Dedifferentiated amniotic fluid mesenchymal stem cell (primary cell): ENCODE data around the gene ABCA7.
"Not testable (repeated sequence)": the region's sequence is repeated elsewhere in the genome, so short reads cannot be mapped to it uniquely, and the experiment has no call there.

ENCODE experiments used
- DNase-seq: peaks from one replicate; pipeline ENCODE4 v3.0.0-alpha.2; 2016; ENCODE audit errors: extremely low spot score

The ABCA7 gene

GRCh38 chr19:1016647-1017114 lies 23.2 kb upstream of the ABCA7 start:
- no peak for DNase-seq

- DNase-seq = no peak
Observed at GRCh38 chr19:1017115-1017905, 22.6 kb upstream of the ABCA7 start.

DNA sequence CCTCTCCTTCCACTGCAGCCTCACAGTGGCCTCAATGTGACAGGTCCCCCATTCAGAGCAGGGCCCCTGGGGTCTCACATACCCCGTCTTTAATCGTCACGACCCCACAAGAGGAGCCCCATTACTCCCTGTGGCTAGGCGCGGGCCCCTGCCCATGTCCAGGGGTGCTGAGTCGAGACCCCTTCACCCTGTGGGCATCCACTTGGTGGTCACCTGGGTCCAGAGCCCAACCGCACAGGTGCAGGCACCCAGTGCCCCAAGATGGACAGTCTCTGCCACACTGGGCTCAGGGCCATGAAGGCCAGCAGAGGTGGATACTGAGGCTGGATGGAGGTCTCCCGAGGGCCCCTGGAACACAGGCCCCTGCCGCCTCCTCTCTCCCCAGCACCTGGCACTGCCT lies 22.0 kb upstream of the ABCA7 start:
- DNase-seq = no peak

- DNase-seq = no peak
Observed at GRCh38 chr19:1018393-1018792, 21.5 kb upstream of the ABCA7 start.

GRCh38 chr19:1018932-1019615 lies 20.8 kb upstream of the ABCA7 start:
- DNase-seq = no peak

DNA sequence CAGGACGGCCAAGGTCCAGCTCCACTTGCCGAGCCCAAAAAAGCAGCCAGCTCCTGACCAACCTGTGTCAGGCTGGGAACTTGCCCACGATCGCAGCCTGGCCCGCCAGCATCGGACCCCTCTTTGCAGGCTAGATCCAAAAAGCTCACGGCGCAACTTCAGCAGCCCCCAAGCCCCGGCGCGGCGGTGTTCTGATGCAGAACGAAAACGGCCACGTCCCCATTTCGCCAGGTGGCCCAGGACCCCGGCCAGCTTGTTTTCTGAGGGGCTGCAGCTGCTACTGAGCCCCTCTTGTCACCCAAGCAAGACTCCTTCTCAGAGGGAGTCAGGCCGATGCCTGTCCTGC lies 20.3 kb upstream of the ABCA7 start:
- DNase-seq = no peak

DNA sequence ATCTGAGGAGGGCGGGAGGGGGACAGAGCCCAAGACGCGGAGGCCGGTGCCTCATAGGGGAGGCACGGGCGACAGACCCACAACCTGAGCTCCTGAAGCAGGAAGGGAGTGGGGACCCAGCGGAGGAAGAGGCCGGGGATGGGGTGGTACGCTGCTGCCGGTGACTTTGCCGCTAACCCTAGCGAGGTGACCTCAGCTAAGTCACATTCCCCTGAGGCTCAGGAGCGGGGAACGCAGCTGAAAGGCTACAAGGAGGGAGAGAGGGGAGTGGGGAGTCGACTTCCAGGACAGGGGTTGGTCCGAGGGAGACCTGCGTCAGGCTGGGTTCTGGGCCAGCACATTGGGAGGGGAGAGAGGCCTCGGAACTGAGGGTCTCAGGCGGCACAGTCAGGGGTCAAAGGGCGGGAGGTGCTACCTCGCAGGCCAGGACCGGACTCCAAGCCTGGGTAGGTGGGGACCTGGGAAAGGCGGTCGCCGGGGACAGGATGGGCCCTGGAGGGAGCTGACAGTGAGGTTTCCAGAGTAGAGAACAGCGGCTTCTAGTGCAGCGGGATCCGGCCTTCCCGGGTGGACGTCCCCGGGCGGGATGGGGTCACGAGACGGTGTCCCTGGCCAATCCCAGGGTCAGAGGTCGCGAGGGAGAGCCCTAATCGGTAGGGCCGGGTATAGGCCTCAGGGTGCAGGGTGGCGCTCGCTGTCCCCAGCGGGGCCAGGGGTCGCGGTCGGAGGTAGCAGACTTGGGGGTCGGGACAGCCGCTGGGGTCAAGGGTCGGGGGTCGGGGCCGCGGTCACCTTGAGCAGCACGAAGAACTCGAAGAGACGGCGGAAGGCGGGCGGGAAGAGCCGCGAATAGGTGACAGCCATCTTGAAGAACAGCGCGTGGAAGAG lies 19.7 kb upstream of the ABCA7 start:
- DNase-seq = no peak

DNA sequence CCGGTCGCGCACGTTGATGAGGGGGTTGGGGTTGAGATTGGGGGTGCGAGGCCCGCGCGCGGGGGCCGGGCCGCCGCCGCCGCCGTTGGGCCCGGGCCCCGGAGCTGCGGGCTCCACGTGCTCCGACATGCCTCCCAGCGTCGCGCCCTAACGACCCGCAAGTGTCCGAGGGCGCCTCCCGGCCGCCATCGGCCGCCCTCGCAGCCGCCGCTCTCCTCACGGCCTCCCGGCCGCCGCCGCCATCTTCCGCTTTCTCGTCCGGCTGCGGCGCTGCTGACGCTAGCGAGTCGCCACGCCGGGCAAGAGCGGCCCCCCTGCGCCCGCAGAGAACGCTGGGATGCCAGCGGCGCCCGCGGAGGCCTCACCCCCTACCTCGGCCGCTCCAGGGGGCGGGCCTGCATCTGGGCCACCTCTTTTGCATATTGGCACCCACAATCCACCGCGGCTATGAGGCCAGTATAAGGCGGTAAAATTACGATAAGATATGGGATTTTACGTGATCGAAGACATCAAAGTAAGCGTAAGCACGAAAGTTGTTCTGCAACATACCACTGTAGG lies 19.0 kb upstream of the ABCA7 start, which contains the start of gene TMEM259:
Gene TMEM259, minus strand, starts transcription at position 256 of the 558 bp plus-strand sequence. Its CDS starts 127 bp downstream, at position 129.
- DNase-seq = peak; percentile 98

DNA sequence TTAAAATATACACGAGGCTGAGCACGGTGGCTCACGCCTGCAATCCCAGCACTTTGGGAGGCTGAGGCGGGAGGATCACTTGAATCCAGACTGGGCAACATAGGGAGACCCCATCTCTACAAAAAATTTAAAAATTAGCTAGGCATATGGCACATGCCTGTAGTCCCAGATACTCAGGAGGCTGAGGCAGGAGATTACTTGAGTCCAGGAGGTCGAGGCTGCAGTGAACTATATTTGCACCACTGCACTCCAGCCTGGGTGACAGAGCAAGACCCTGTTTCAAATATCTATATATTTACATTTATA lies 16.1 kb upstream of the ABCA7 start:
- not testable (repeated sequence) for DNase-seq

GRCh38 chr19:1025080-1025479 lies 14.8 kb upstream of the ABCA7 start:
- not testable (repeated sequence) for DNase-seq

DNA sequence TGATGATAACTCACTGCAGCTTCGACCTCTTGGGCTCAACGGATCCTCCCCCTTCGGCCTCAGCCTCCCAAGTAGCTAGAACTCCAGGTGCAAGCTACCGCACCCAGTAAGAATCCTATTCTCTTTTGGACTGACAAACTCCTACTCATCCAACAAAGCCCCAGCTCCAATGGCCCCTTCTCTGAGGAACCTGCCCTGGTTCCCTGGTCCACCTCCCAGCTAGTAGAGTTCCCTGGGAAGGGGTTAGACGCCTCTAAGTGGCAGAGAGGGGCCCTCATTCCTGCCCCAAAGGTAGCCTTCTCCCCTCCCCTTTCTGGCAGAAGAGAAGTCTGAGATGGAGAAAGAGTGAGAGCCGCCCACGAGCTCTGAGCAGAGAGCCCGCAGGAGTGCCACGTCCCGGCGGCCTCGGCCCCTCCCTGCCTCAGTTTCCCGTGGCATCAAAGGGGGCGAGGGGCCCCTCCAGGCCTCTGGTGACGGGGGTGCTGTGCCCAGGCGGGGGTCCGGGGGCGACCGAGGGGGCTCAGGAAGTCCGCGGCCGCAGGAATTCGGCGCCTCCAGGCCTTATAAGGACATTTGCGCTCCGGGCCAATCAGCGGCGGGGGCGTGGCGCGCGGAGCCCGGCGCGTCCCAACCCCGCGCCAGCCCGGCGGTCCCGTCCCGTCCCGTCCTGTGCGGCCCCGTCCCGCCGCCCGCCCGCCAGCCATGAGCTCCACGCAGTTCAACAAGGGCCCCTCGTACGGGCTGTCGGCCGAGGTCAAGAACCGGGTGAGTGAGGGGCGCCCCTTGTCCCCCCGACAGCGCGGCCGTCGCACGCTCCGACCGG lies 13.7 kb upstream of the ABCA7 start, which contains the start of gene CNN2:
Gene CNN2, plus strand, starts transcription at position 649 of the 823 bp plus-strand sequence. Its CDS starts 54 bp downstream, at position 703.
- DNase-seq = peak; percentile 60

- DNase-seq = no peak
Observed at GRCh38 chr19:1026783-1027649, 12.9 kb upstream of the ABCA7 start.

DNA sequence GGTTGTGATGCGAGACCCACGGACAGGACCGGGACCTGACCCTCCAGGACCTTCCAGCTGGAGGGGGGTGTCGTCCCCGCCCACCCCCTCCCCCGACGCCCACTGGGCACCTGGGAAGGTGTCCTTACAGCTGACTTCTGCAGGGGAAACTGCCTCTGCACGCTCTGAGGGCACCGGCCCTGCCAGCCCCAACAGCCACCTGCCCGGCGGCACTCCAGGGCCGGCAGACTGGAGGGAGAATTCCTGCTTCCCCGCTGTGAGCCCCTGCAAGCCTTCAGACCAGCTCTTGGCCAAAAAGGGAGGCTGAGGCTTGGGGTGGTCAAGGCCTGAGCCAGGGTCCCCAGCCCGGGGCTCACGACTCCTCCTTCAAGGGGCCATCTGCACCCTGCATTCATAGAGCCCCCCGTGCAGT lies 12.3 kb upstream of the ABCA7 start:
- no peak for DNase-seq

DNA sequence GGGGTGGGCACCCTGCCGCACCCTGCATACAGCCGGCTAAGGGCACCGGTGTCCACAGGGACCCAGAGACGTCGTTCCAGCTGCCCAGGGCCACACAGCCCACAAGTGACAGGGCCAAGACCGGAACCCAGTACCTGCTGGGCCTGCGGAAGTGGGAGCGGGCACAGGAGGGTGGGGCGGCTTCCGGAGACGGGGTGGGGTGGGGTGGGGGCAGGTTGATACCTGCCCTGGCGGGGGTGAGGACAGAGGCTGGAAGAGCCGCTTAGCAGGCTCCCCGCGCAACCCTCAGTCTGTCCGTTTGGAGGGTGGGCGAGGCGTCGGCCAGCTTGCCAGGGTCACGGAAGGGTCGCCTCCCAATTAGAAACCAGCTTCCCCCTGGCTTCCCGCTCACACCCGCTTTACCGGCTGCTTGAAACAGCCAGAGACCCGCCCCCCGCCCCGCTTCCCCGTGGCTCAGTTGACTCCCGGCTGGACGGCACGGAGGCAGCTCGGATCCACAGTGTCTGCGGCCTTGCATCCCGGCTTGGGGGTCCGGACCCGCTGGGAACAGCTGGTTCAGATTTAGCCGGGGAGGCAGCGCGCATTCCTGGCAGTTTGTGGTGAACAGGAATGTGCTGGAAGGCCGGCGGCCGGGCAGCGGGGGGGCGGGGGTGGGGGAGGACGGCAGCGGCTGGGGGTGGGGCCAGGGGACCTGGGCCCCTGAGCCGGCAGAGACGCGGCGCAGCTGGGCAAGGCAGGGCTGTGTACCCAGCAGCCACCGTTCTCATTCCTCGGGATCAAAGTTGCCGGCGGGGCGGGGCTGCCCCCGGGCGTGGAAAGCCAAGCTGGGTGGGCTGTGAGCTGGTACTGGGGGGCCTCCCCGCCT lies 11.6 kb upstream of the ABCA7 start:
- peak; percentile 97 for DNase-seq

- DNase-seq = no peak
Observed at GRCh38 chr19:1032264-1032867, 7.5 kb upstream of the ABCA7 start.

- no peak for DNase-seq
Observed at GRCh38 chr19:1035998-1036621, 3.8 kb upstream of the ABCA7 start.

- DNase-seq = no peak
Observed at GRCh38 chr19:1037621-1038064, 2.3 kb upstream of the ABCA7 start.
